ENCODE results near the gene CFAP58.

The CFAP58 gene

DNA sequence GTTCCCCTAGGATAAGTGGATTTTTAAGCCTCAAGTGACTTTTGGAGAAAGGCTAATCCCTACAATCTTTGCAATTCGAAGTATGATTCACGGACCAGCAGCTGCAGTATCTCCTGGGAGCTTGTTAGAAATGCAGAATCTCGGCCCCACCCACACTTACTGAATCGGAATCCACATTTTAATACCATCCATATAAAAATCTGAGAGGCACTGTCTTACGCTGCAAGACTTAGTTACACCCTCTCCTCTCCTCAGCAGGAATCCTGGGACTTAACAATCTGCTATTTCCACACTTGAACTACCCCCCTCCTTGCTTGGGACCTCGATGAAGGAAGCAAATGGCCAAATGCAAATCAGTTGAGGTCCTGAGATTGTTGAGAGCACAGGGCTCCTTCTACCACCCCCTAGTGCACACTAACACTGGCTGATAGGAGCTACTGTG, 36.3 kb upstream of the CFAP58 start:
- no peak for DNase-seq (ENCODE audit: extremely low spot score)
- ChIA-PET POLR2A (no interaction called here), CTCF (interaction anchor here (1.1 to 5.6 kb wide), 3 partner anchors 11 to 33 kb away, joined by 4 to 50 read pairs (median 7); no protein-coding TSS in a partner anchor)
- TF ChIP-seq, protein P1, sequence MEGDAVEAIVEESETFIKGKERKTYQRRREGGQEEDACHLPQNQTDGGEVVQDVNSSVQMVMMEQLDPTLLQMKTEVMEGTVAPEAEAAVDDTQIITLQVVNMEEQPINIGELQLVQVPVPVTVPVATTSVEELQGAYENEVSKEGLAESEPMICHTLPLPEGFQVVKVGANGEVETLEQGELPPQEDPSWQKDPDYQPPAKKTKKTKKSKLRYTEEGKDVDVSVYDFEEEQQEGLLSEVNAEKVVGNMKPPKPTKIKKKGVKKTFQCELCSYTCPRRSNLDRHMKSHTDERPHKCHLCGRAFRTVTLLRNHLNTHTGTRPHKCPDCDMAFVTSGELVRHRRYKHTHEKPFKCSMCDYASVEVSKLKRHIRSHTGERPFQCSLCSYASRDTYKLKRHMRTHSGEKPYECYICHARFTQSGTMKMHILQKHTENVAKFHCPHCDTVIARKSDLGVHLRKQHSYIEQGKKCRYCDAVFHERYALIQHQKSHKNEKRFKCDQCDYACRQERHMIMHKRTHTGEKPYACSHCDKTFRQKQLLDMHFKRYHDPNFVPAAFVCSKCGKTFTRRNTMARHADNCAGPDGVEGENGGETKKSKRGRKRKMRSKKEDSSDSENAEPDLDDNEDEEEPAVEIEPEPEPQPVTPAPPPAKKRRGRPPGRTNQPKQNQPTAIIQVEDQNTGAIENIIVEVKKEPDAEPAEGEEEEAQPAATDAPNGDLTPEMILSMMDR (IDR thresholded peaks at IDR 0.05; ENCODE audit: control extremely low read depth, extremely low read depth, low read depth, missing control alignments): no peak

DNA sequence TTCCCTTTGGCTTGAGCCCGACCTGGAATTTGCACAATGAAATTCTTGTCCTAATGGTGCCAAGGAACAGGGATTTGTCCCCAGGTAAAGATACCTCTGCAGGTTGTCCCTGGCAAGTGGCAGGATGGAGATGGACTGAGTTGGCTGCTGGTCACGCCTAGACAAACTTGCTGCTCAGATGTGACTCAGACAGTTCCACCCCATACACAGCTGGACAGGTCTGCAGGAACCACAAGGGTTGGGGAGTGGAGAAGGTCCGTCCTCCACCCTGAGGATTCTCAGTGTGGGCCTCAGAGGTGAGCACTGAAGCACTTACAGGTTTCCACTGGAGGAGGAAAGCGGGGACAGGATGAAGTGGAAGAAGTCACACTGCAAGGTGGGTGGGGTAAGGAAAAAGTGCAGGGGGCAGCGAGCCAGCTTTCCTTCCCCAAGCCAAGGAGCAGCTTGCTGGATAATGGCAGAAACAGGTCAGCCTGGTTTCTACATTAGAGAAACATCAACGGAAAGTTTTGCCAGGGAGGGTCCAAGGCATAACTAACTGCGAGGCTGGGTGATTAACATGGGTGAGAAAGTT, 35.8 kb upstream of the CFAP58 start:
- TF ChIP-seq, protein P1 (IDR thresholded peaks at IDR 0.05; ENCODE audit: control extremely low read depth, extremely low read depth, low read depth, missing control alignments): no peak
- POLR2A ChIA-PET: no interaction called here
- CTCF ChIA-PET: interaction anchor here (1.1 to 5.6 kb wide), 4 partner anchors 12 to 32 kb away, joined by 4 to 50 read pairs (median 6); no protein-coding TSS in a partner anchor
- DNase-seq (ENCODE audit: extremely low spot score): no peak

DNA sequence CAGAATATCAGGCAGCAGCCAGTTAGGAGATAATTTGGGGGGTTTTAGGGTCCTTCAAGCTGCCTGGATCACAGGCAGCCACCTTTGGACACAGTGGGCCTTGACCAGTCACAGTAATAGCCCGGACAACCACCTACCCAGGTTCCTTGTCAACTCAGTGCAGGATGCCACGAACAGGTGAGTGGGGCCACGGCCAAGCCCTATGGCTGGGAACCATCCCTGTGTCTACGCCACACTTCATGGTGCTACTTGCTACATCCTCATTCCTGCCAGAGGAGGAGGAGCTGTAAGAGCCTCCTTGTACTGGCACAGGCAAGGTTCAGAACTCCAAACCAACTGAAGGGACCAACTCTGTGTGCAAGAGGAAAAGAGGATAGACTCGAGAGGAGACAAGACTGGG, 35.3 kb upstream of the CFAP58 start:
- ChIA-PET POLR2A (no interaction called here), CTCF (interaction anchor here (1.7 to 5.6 kb wide), 3 partner anchors 12 to 32 kb away, joined by 6 to 50 read pairs (median 7); no protein-coding TSS in a partner anchor)
- TF ChIP-seq, protein P1 (IDR thresholded peaks at IDR 0.05; ENCODE audit: control extremely low read depth, extremely low read depth, low read depth, missing control alignments): no peak
- DNase-seq (ENCODE audit: extremely low spot score): no peak

DNA sequence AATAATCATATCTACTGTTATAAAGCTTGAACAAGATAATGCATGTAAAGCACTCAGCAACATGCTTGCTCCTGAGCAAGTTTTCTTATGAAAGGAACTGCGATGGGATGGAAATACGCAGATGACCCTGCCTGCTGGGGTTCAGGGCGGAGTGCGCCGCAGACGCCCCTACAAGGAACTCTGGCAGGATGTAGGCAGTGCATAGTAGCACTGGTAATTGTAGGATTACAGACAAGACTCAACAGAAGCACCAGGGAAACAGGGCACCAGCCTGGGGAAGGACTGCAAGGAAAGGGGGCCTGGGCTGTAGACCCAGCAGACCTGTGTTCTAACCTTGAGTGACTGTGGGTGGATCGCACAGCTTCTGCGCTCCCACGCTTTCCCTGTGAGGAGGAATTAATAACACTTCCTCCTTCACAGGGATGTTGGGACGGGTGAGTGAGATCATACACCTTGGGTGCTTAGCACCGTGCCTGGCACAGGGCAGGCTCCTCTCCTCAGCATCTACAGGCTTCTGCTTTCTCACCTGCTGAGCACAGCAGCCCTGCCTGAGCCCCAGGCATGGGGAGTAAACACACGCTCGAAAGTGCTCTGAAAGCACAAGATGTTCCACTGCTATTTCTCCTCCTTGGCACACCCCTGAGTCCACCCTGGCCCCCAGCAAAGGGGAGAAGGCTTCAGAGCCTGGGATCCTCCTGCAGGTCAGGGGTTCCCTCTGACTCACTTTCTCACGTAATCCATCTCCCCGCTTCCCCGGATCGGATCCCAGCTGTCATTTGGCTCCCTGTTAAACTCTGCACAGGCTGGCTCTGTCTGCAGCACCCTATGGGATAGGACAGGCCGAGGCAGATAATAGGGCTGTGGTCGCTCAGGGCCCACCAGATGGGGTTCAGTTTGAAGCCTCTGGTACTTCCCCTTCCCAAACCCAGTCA, 34.6 kb upstream of the CFAP58 start:
- DNase-seq (ENCODE audit: extremely low spot score): no peak
- TF ChIP-seq, protein P1 (IDR thresholded peaks at IDR 0.05; ENCODE audit: control extremely low read depth, extremely low read depth, low read depth, missing control alignments): no peak
- POLR2A ChIA-PET: no interaction called here
- CTCF ChIA-PET: interaction anchor here (1.7 to 5.6 kb wide), 3 partner anchors 13 to 31 kb away, joined by 6 to 50 read pairs (median 7); no protein-coding TSS in a partner anchor

DNA sequence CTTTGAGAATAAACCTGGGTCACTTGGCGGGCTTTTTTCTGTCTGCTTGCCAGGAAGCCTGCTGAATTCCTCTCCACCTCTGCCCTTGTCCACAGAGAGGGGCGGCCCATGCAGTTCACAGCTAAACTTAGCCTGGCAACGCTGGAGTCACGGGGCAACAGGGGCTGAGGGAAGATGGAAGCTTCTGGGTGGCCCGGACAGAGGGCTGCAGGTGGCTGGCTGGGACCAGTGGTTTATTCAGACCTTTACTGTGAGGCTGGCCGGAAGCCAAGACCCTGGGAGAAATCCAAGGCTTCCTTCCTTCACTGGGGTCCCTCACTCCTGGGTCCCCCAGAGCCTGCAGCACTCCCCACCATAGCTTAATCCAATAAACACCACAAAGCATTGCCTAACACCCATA, 32.4 kb upstream of the CFAP58 start:
- ChIA-PET CTCF (interaction anchor here (0.9 to 7.0 kb wide), 8 partner anchors 8 to 47 kb away, joined by 3 to 38 read pairs (median 4); partner anchors contain the start of gene CFAP58), POLR2A (interaction anchor here (0.6 kb wide), 1 partner anchor 54 kb away, joined by 4 read pairs; no protein-coding TSS in a partner anchor)
- TF ChIP-seq, protein P1 (IDR thresholded peaks at IDR 0.05; ENCODE audit: control extremely low read depth, extremely low read depth, low read depth, missing control alignments): no peak
- DNase-seq (ENCODE audit: extremely low spot score): no peak

DNA sequence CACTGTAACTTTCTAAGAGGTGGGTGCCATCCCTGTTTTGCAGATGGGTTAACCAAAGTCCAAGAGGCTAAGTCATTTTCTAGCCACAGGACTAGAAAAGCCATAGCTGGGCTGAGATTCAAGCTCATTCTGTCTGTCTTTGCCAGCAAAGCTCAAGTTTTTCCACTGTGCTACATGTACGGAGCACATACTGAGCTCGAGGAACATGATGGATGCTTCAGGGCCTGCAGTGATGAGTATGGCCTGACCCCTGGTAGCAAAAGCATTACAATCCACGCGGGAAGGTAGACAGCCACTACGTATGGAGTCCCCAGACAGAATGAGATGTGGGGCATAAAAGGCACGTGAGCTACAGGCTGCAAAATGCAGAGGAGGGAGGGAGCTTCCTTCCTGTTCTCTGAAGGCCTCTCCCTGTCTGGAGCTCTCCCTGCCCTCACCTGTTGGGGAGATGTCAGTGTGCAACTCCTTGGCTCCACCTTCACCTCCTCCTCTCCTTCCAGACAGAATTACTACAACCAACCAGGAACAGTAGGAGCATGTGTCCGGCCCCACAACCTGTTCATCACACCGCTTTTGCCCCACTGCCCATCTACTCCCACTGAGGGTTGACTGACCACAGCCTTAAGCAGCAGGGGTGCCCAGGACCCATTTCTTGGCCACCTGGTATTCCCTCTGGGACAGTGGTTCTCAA, 31.8 kb upstream of the CFAP58 start:
- ChIA-PET CTCF (interaction anchor here (0.9 to 7.0 kb wide), 8 partner anchors 9 to 48 kb away, joined by 3 to 38 read pairs (median 4); partner anchors contain the start of gene CFAP58), POLR2A (interaction anchor here (0.6 kb wide), 1 partner anchor 42 kb away, joined by 6 read pairs; no protein-coding TSS in a partner anchor)
- no peak for DNase-seq (ENCODE audit: extremely low spot score)
- TF ChIP-seq, protein P1 (IDR thresholded peaks at IDR 0.05; ENCODE audit: control extremely low read depth, extremely low read depth, low read depth, missing control alignments): no peak

All from GM10248 (cell line).